ENCODE results near the gene PRRC2B.

- TF ChIP-seq POLR2A (IDR thresholded peaks at IDR 0.05) (no peak), CTCF (IDR thresholded peaks at IDR 0.05) (no peak)
These were observed 45.0 kb upstream of the PRRC2B start for GRCh38 chr9:131348631-131349521.
